T1000 (cell line): Measurements from ENCODE around the gene PIAS3.
A peak's percentile ranks its signal among the peaks of the same experiment; 100 is the strongest.
"Not testable (repeated sequence)": the region's sequence is repeated elsewhere in the genome, so short reads cannot be mapped to it uniquely, and the experiment has no call there.

Experiments used
- DNase-seq: peaks from one replicate; lab custom pipeline; 2025; ENCODE audit warnings: mixed read lengths; lab: John Stamatoyannopoulos, UW

Gene PIAS3

DNA sequence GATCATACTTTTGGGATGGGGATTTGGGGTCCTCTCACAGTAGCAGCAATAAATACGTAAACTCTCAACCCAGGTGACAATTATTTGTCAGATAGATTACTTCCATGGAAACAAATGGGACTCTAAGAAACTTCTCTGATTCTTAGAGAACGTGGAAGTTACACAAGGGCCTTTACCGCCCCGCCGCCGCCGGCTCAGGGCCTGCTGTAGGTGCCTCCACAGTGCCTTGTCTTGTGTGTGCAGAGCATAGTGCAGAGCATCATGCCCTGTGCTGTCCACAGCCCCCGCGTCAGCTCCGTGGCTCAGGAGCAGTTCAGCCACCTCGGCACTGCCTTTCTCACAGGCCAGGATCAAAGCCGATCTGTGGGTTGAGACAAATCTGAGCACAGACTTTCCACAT lies 15.8 kb upstream of the PIAS3 start:
- DNase-seq, result no peak

DNA sequence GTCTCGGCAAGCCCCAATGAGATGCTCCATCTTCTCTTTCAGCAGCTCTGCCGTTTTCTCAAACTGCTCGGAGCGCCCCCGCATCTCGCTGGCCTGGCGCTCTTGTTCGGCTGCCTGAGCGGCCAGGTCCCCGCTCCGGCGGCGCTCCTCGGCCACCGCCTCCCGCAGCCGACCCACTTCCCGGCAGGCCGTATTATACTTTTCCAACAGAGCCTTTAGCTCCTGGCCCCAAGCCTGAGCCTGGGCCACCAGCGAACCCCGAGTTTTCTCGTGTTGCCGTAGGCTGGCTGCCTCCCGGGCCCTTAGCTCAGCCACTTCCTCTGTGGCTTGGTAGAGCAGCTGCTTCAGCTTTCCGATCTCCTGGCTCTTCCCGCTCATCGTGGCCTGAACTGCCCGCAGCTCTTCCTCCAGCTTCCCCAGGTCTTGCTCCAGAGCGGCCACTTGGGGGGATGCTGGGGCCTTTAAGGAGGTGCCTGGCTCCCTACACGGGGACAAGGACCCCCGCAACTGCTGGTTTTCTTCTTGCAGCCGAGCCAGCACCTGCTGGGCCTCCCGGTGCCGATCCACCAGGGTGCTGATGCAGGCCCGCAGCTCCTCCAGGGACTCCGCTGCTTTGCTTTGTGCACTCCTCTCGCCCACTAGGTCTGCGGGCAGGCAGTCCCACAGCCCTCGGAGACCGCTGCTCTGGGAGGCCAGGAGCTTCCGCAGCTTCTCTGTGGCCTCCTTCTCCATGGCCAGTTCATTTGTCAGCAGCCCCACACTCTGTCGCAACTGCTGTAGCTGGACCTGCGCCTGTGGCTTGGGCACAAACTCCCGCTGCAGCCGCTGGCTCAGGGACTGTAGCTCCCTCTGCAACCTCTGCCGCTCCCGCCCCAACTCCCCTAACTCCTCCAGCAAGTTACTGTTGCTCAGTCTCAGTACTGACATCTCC lies 13.4 kb upstream of the PIAS3 start:
- no peak for DNase-seq

DNA sequence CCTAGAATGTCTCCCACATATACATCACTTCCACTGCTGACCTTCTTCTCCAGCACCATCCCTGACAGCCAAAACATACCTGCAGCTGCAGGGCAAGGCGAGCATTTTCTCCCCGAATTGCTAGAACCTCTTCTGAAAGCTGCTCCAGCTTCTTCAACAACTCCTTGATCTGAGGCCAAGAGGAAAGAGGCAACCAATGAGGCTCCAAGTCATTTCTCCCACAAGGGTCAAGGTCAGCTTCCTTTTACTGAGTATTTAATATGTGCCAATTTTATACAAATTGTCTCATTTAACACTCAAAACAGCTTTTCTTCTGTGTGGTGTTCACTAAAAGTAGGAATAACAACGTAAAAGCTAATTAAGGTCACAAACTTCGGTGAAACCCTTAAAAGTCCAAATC lies 9.4 kb upstream of the PIAS3 start:
- DNase-seq, result no peak

DNA sequence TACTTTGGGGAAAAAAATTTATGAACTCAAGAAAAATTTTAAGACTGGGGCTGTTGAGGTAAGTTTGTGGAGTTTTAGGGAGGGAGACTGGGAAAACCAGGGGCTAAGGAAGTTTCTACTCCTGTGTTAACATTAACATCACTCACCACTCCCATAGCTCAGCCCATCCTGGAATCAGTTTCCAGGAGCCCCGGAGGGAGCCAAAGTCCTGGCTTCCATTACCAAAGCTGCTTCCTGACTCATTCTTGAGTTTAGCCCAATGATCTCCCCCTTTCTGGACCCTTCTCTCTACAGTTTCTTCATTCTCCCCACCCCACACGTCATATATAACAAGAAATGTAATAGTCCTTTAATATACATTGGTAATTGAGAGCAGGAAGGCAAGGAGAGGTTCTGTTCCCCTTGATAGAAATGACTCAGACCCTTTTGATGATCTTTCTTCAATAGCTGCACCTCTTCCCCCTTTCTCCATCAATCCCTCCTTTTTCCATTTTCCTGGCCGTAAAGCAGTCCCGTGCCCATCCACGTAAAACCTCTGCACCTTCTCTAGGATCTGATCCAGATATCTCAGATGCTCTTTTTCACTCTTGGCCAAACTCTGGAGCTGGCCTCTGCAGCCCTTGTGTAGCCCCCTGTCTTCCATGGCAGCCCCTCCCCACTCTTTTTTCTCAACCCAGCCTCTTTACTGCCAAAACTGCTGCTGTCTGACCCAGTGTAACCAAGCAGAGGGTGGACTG lies 4.6 kb upstream of the PIAS3 start:
- no peak for DNase-seq

DNA sequence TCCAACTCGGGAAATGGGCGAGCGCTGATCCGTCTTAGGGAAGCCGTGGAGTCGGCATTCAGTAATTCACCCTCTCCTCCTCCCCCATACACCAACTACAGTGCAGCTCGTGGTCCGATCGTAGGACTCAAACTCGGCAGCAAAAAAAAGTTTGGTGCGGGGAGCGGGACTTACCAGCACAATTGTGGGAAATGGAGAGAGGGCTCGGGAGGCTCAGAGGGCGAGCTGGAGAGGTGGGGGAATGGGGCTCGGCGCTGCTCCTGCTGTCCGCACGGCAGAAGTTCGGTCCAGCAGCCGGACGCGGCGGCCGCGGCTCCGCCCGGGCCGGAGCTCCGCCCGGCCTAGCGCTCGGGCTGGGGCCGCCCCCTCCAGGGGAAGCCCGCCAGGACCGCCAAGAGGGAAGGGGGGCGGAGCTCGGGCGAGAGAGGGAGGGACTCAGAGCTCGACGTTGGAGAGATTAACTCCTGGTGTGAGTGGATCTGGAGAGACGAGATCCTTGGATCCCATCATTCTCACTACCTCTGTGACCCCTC lies 676 bp upstream of the PIAS3 start:
- peak; percentile 72 for DNase-seq

DNA sequence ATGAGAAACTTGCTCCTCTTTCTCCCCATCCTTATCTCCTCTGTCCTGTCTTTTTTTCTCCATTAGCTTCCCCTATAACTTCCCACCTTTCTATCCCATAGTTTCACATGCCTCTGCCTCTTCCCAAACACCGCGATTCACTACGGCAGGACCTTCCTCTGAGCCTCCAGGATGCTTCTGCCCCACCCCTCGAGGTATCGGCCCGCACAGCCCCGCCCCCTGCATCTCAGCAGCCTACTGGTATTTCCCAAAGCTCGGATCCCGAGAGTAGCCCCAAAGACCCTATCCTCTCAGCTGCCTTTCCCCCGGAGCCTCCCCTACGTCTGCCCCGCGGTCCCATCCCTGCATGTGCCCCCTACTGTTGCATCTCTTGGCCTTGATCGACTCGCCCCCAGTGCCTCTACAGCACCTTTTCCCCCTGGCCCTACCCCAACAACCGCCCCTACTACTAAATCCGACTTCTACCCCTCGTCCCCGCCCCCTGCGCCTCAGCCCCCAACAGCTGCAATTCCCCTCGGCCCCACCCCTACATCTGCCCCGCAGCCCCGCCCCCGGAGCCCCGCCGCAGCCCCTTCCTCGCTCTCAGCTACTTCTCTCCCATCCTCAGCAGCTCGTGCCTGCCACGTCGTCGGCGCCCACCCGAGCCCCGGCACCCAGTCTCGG lies 512 bp downstream of the PIAS3 start:
- peak; percentile 10 for DNase-seq

DNA sequence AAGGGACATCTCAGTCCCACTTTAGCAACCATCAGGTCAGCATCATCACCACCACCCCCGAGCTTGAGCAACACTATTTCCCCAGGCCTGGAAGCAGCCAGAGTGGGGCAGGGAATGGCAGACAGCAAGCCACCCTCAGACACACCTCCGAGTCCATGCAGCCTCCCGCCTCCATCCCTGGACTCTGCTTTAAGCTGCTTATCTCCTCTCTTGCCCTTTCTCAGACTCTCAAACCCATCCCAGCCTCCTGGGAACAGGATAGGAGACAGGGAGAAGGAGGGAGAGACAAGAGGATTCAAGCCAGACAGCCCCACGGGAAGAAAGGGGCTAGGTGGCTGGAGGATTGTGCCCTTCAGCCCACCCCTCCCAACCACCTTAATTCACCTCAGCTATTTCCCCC lies 1.7 kb downstream of the PIAS3 start:
- DNase-seq, result no peak

DNA sequence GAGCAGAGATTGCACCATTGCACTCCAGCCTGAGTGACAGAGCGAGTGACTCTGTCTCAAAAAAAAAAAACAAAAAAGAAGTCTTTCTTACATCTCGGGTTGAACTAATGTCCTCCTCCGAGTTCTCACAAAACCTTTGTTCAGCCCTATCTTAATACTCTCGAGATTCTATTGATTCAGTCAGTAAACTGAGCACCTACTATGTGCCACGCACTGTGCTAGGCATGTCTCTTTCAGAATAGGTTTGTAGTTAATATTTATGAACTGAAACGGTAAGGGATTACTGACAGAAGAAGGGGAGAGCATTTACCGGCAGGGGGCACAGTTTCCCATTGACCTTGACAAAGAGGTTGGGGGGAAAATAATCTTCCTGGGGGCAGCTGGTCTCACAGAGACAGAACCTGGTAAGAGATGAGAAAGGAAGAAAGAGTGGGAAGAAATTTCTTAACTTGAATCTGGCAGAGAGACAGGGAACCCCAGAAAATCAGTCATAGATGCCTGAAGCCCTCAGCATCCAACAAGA lies 3.4 kb downstream of the PIAS3 start:
- DNase-seq, result no peak

DNA sequence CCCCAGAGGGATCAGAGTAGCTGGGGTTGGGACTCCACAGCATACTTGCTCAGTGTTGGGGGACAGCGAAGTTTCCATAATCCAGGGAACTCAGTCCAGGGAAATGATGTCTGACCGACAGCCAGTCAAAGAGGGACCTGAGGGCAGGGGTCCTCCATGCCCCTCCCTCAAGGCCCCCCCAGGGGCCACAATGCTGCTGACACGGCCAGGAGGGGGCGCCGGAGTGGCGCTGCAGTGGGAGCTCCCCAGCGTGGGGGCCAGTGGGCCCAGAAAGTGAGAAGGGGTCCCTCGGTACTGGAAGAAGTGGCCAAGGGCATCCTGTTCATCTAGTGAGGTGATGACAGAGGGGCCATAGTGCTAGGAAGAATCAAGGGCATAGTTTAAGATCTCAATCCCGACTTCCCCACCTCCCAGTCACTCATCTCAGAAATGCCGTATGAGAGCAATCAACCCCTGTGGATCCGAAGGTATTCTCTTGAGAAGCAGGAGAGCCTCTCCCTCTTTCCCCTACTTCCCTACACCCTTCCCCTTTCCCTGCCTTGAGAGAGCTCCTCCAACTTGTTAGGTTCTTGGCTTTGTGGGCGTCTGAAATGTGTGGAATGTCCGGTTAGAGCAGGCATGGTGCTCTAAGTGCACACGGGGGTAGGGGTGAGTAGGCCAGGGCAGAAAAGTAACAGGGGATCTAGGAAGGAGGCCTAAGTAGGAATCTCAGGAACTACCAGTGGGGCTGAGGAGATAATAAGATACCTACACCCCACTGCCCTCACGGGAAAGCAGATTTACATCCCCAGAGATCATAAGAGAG lies 9.3 kb downstream of the PIAS3 start:
- no peak for DNase-seq

DNA sequence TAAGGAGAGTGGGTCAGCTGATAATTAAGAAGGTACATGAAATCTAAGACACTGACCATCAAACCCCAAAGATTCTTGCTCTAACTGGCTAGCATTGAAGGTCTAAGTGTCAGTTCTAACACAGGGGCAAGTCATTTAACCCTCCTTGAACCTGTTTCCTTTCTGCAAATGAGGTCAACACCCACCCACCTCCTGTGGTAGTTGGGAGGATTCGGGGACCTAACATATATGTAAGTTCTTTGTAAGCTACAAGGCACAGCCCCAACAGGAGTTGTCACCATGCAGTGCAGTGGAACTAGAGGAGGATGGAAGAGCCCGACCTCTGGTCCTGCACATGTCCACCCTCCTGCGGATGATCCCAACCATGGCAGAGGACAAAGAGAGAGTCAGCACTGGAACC lies 11.1 kb downstream of the PIAS3 start:
- DNase-seq, result no peak

DNA sequence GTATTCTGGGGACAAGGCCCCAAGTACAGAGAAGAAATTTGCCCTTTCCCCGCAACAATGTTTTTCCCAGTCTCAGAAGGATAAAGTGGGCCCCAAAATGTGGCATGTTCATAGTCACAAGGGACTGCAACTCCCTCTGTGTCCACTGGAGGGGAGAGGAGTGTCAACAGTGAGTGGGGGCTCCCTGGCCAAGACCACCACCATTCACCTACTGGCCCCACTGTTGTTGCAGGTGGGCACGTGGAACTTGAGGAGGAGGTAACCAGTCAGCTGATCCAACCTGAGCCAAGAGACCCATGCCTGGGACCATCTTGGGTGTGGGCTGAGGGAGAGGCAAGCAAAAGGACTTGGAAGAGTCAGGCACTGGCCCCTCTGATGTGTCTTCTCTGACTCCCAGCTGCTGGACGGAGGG lies 12.7 kb downstream of the PIAS3 start:
- no peak for DNase-seq

DNA sequence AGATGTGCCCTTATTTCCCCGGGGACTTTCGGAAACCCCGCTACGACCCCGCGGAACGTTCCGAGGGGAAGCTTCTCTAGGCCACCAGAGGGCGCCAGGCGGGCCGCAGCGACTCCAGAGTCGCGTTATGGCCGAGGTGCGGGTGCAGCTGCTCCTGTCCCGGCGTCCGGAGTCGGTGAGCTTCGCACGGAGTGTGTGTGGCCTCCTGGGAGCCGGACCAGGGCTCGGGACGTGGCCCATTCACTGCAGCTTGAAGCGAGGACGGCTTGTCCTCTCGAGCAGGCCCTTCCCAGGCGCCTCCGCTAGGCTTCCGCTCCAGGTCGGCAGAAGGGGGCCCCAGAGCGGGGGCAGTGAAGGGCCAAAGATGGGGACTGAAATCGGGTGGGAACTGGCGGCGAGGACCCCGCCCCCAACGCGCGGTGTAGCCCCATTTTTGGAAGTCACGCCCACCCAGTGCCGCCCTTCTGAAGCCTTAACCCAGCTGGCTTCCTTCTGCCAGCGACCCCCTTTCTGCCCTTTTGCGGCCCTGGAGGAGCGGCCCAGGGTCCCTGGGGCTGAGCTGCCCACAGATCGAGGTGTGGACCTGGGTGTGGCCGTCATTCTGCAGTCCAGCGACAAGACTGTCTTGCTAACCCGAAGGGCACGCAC lies 13.2 kb downstream of the PIAS3 start, which contains the start of gene NUDT17:
TSS of gene NUDT17 (plus strand) at position 117 of the 648 bp plus-strand sequence. CDS start at position 128, 11 bp downstream.
- peak; percentile 55 for DNase-seq

DNA sequence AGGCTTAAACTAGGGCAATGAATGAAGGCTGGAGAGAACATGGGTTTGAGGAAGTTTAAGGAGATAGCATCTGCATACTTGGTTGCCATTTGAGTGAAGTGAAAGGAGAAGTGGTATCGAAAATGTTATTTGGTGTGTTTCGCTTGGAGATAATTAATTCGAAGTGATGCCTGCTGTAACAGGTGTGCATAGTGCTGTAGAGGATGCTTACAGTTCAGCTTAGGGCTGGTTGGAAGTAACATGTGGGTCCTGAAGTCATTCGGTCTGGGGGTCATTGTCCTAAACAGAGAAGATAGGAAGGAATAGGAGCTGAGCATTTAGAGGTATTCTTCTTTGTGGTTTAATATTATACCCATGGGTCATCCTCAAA lies 13.8 kb downstream of the PIAS3 start:
- DNase-seq, result no peak

DNA sequence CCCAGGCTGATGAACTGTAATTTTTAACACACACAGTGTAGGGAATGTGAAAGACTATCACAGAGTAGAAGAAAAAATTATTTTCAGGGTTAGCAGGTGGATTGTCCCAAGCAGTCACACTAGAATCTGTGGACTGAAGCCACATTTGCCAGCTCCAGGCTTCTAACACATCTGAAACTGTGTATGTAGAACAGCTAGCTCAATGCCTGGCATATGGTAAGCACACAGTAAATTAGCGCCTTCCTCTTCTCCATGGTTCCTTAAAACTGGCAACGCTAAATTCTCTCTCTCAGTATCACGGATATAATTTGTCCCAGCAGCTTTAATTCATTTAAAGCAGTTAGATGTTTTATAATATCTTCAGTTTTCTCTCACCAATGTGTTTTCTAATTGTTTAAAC lies 15.8 kb downstream of the PIAS3 start:
- DNase-seq, result no peak

DNA sequence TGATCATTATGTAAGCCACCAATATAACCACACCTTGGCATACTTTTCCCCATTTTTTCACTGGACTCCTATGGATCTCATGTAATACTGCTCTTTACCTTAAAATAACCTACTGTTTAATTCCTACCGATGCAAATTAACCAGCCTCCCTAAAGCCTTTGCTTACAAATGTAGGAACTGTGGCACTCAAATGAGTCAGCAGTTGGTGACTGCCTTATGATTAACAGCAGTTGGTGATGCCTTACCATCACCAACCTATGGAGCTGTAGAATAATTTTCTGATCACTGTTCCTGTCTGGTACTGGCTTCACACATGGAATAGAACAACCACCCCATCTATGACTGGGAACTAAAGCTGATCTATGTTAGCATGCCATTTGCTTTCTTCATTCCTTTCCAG lies 21.2 kb downstream of the PIAS3 start:
- no peak for DNase-seq

DNA sequence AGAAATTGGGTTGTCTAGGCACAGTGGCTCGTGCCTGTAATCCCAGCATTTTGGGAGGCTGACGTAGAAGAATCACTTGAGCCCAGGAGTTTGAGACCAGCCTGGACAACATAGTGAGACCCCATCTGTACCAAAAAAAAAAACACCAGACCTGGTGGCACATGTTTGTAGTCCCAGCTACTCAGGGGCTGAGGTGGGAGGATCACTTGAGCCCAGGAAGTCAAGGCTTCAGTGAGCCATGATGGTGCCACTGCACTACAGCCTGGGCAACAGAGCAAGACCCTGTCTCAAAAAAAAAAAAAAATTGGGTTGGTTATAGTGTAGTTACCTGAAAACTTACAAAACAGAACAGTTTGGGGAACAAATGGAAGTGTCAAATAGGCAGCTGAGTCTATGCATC lies 28.1 kb downstream of the PIAS3 start:
- DNase-seq, result not testable (repeated sequence)

DNA sequence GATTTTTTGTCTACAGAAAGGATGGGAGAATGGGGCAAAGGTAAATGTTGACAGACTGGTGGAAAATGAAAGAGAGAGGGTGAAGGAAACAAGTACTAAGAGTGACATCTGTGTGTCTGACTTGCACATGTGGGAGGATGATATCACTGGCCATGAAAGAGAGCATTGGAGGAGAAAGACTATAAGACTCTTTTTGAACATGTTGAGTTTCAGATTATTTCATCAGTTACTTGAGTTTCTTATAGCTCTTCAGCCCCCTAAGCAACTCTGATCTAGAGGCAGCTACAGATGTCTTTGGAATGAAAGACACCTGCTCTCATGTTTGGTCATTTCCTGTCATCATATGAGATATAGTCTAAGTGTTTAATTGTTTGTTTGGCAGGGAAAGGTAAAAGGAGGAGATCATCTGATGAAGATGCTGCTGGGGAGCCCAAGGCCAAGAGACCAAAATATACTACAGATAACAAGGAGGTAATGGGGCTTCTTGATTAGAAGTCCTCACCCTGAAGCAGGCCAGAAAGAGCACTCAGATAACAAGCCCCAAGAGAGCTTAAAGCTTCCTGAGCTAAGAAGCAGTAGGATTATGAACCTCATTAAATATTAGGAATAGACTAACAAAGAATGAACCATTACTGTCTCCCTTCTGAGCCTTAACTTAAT lies 30.4 kb downstream of the PIAS3 start:
- DNase-seq, result no peak

DNA sequence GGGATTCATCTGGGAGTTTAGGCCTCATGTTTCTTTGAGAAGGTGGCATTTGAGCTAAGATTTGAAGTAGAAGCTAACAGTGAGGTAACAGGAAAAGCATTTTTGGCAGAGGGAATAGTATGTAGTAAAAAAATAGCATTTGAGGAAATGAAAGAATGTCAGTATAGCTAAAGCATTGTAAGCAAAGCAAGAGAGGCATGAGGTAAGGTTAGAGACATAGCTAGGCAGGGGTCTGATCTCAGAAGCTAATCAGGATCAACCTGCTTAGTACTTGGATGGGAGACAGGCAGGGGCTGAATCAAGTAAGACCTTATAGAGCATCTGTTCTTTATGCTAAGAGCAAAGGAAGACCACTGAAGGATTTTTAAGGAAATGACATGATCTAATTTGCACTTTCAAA lies 30.9 kb downstream of the PIAS3 start:
- no peak for DNase-seq

DNA sequence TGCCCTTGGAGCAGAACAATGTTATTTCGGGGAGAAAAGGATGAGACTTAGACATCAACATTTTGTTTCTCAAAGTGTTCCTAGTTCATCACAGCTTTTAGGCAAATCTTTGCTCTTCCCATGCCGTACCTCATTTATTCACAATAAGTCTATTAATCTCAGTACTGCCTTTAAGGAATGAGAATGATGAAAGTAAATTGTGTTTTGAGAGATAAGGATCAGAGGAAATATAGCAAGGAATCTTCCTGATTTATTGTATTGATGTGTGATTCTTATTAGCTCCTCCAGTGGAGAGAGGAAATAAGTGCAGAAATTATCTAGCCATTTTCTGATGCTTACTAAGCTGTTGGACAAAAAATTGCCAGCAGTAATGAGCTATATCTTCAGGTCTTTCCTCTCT lies 32.9 kb downstream of the PIAS3 start:
- no peak for DNase-seq

DNA sequence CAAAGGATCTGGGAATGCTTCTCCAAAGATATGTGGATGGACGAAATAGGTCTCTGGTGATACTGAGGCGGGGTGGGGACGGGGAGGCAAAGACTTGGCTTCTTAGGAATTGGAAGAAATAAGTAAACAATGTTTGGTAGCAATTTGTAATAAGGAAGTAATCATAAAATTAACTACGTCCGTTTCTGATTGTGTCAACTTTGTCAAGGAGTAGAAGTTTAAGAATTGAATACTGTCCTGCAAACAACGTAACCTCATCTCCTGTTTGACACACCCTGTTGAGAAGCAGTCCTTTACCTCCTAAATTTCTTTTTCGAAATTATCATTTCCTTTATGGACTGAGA lies 34.4 kb downstream of the PIAS3 start:
- no peak for DNase-seq
